HepG2 (cell line): ENCODE data around the gene OAT. TPM values are rescaled to one million over a fixed set of nuclear protein-coding genes. Genes with fewer than 3 reads are reported as not detected.

Experiments
- BRD4 ChIP-seq: sonication (generic); formaldehyde crosslinking; IDR thresholded peaks from 2 replicates; pipeline ENCODE4 v1.4.0; 2020; ENCODE audit warnings: missing genetic modification reagents
- FOSL2 ChIP-seq: sonication (generic); formaldehyde crosslinking; IDR thresholded peaks from 2 replicates; pipeline ENCODE4 v1.4.0; 2020; ENCODE audit warnings: missing genetic modification reagents
- FOXA1 ChIP-seq, 2 experiments: fragments of 450-650 bp in 1 of 2; sonication (generic) in 1 of 2; formaldehyde crosslinking in 1 of 2; IDR thresholded peaks; 2 replicates each; pipeline versions ENCODE4 v1.4.0 to v1.6.1; 2016 to 2020; ENCODE audit warnings: missing genetic modification reagents in 1 of 2
- GTF3A ChIP-seq: sonication (generic); formaldehyde crosslinking; conservative IDR thresholded peaks from 2 replicates; pipeline ENCODE4 v1.4.0; 2020; ENCODE audit warnings: mild to moderate bottlenecking, missing genetic modification reagents
- ISL2 ChIP-seq: sonication (generic); formaldehyde crosslinking; IDR thresholded peaks from 2 replicates; pipeline ENCODE4 v1.5.0; 2020; ENCODE audit warnings: missing genetic modification reagents
- MIER3 ChIP-seq: IDR thresholded peaks from 2 replicates; pipeline ENCODE4 v1.6.1; 2016; ENCODE audit warnings: missing compliant biosample characterization, borderline replicate concordance
- NCOA2 ChIP-seq: sonication (generic); formaldehyde crosslinking; IDR thresholded peaks from 2 replicates; pipeline ENCODE4 v1.8.0; 2022; ENCODE audit warnings: inconsistent platforms
- RARA ChIP-seq: IDR thresholded peaks from 2 replicates; pipeline ENCODE4 v1.6.1; 2016; ENCODE audit warnings: missing genetic modification reagents, missing compliant biosample characterization
- THAP11 ChIP-seq: IDR thresholded peaks from 2 replicates; pipeline ENCODE4 v1.6.1; 2016; ENCODE audit warnings: missing biosample characterization, missing genetic modification reagents
- ZNF253 ChIP-seq: sonication (generic); formaldehyde crosslinking; IDR thresholded peaks from 2 replicates; pipeline ENCODE4 v1.8.0; 2022; ENCODE audit warnings: mild to moderate bottlenecking, missing genetic modification reagents, borderline replicate concordance
- ZNF75D ChIP-seq: sonication (generic); formaldehyde crosslinking; IDR thresholded peaks from 2 replicates; pipeline ENCODE4 v1.8.1; 2023; ENCODE audit warnings: missing genetic modification reagents, mild to moderate bottlenecking, borderline replicate concordance
- polyA plus RNA-seq, 8 experiments: library from polyadenylated mRNA; depleted of rRNA in 3 of 8; stranded (reverse) in 7 of 8; unstranded in 1 of 8; fragments of >200 nt; fragmentation: Illumina TruSeq in 4 of 8; extraction: Trizol in 4 of 8; gene quantifications; 2 replicates each; pipeline versions ENCODE4 v1.2.1 to v1.2.3, GENCODE V29; 2011 to 2016; ENCODE audit warnings: low read depth in 4 of 8, missing spikeins in 1 of 8, mixed read lengths in 1 of 8; ENCODE audit not compliant: insufficient read depth in 1 of 8
- total RNA-seq, 5 experiments: library from RNA; depleted of rRNA; stranded (reverse); fragments of >200 nt; fragmentation: Illumina TruSeq; extraction: Trizol; gene quantifications; 2 replicates each; pipeline ENCODE4 v1.2.3, GENCODE V29; 2016; ENCODE audit warnings: low read depth in 1 of 5
- TF ChIP-seq, protein P1 (sequence below), 2 experiments: IDR thresholded peaks; 2 replicates each; pipeline ENCODE4 v1.6.1; 2011 to 2012; ENCODE audit warnings: low read length in 2 of 2, borderline replicate concordance in 1 of 2, low read depth in 1 of 2, mild to moderate bottlenecking in 1 of 2, moderate library complexity in 1 of 2
- TF ChIP-seq, protein P2 (sequence below): sonication (generic); formaldehyde crosslinking; IDR thresholded peaks from 2 replicates; pipeline ENCODE4 v1.4.0; 2020; ENCODE audit warnings: mild to moderate bottlenecking, missing genetic modification reagents
- TF ChIP-seq, protein P3 (sequence below): sonication (generic); formaldehyde crosslinking; IDR thresholded peaks from 2 replicates; pipeline ENCODE4 v1.4.0; 2020; ENCODE audit warnings: mild to moderate bottlenecking, missing genetic modification reagents
- TF ChIP-seq, protein P4 (sequence below): sonication (generic); formaldehyde crosslinking; conservative IDR thresholded peaks from 2 replicates; pipeline ENCODE4 v1.4.0; 2020; ENCODE audit warnings: mild to moderate bottlenecking, missing genetic modification reagents, moderate library complexity

OAT gene
- total and polyA plus RNA-seq, 2 of the 13 experiments (the other 11 are each of a cell fraction or from before 2014, with no cell fraction given): 87.8 to 96.7 TPM

DNA sequence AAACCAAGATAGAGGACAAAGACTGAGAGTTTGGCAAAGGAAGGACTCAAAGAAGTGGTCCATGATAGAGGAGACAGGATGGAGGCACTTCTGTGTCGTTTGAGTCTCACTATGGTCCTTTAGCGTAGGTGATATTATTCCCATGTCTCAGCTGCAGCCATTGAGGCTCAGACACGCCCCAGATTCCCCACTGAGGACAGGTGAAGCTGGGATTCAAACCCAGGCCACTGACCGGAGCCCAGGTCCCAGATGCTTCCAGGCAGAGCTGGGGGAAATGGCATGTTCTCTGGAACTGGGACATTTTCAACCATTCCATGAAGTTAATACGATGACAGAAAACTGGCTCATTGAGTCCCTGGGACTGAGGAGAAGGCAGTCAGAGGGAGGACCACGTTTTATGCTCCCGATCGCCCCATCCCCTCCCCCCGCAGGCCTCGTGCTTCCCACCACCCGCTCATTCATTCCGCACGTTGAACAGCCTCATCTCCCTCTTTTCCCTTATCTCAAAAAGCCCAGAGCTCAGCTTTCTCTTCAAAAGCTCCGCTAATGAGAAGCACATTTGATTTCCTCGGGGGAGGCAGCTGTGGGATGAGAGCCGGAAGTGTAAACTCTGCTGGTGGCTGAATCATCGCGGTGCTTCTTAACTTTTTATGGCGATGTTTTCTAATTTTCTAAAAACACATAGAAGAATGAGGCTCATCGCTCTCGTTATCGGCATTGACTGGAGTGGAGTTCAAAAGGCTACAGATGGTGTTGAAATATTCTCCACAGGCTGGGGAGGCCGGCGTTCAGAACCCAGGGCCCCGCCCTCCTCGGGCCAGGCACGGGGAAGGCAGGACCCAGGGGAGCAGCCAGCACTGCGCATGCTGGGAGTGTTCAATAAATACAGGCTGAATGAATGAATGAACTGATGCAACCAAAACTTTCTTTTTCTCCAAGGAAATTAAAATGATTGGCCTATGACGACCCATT lies 64.0 kb downstream of the OAT start (continued):
- TF ChIP-seq, protein P1, sequence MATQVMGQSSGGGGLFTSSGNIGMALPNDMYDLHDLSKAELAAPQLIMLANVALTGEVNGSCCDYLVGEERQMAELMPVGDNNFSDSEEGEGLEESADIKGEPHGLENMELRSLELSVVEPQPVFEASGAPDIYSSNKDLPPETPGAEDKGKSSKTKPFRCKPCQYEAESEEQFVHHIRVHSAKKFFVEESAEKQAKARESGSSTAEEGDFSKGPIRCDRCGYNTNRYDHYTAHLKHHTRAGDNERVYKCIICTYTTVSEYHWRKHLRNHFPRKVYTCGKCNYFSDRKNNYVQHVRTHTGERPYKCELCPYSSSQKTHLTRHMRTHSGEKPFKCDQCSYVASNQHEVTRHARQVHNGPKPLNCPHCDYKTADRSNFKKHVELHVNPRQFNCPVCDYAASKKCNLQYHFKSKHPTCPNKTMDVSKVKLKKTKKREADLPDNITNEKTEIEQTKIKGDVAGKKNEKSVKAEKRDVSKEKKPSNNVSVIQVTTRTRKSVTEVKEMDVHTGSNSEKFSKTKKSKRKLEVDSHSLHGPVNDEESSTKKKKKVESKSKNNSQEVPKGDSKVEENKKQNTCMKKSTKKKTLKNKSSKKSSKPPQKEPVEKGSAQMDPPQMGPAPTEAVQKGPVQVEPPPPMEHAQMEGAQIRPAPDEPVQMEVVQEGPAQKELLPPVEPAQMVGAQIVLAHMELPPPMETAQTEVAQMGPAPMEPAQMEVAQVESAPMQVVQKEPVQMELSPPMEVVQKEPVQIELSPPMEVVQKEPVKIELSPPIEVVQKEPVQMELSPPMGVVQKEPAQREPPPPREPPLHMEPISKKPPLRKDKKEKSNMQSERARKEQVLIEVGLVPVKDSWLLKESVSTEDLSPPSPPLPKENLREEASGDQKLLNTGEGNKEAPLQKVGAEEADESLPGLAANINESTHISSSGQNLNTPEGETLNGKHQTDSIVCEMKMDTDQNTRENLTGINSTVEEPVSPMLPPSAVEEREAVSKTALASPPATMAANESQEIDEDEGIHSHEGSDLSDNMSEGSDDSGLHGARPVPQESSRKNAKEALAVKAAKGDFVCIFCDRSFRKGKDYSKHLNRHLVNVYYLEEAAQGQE (IDR thresholded peaks at IDR 0.05; ENCODE audit: borderline replicate concordance in 1 of 2, low read depth in 1 of 2, low read length in 2 of 2): no peak
- TF ChIP-seq MIER3 (CRISPR knock-in tag) (peak; percentile 49; the same call in 1 of the 2 replicates), BRD4 (no peak), RARA (CRISPR knock-in tag) (peak; percentile 54), THAP11 (CRISPR knock-in tag) (no peak), ZNF75D (CRISPR knock-in tag) (0 out of 2 replicates have a peak, but pooled peaks have one; percentile 65), ISL2 (no peak), FOXA1 (IDR thresholded peaks at IDR 0.05) (no peak), FOXA1 (CRISPR knock-in tag; IDR thresholded peaks at IDR 0.05) (no peak), ZNF253 (CRISPR knock-in tag) (no peak), NCOA2 (CRISPR knock-in tag) (no peak), GTF3A (CRISPR knock-in tag) (no peak), FOSL2 (peak; percentile 89)
- TF ChIP-seq, protein P2, sequence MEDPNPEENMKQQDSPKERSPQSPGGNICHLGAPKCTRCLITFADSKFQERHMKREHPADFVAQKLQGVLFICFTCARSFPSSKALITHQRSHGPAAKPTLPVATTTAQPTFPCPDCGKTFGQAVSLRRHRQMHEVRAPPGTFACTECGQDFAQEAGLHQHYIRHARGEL (CRISPR knock-in tag): no peak
- TF ChIP-seq, protein P3, sequence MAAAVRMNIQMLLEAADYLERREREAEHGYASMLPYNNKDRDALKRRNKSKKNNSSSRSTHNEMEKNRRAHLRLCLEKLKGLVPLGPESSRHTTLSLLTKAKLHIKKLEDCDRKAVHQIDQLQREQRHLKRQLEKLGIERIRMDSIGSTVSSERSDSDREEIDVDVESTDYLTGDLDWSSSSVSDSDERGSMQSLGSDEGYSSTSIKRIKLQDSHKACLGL (CRISPR knock-in tag): no peak
- TF ChIP-seq, protein P4, sequence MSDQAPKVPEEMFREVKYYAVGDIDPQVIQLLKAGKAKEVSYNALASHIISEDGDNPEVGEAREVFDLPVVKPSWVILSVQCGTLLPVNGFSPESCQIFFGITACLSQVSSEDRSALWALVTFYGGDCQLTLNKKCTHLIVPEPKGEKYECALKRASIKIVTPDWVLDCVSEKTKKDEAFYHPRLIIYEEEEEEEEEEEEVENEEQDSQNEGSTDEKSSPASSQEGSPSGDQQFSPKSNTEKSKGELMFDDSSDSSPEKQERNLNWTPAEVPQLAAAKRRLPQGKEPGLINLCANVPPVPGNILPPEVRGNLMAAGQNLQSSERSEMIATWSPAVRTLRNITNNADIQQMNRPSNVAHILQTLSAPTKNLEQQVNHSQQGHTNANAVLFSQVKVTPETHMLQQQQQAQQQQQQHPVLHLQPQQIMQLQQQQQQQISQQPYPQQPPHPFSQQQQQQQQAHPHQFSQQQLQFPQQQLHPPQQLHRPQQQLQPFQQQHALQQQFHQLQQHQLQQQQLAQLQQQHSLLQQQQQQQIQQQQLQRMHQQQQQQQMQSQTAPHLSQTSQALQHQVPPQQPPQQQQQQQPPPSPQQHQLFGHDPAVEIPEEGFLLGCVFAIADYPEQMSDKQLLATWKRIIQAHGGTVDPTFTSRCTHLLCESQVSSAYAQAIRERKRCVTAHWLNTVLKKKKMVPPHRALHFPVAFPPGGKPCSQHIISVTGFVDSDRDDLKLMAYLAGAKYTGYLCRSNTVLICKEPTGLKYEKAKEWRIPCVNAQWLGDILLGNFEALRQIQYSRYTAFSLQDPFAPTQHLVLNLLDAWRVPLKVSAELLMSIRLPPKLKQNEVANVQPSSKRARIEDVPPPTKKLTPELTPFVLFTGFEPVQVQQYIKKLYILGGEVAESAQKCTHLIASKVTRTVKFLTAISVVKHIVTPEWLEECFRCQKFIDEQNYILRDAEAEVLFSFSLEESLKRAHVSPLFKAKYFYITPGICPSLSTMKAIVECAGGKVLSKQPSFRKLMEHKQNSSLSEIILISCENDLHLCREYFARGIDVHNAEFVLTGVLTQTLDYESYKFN (CRISPR knock-in tag): peak; percentile 53
